Aorta (tissue), 5 donors: ENCODE results near the gene COX8A. TPM values are rescaled to one million over a fixed set of nuclear protein-coding genes. Genes with fewer than 3 reads are reported as not detected.

Source experiments
- ATAC-seq: fragments of 200-7000 bp; cut with Tn5 transposase; one replicate; pipeline ENCODE4 v1.9.1; 2022; ENCODE audit warnings: moderate library complexity; ENCODE audit not compliant: low FRiP score
- DNase-seq, 2 donors: peaks; one replicate each; pipeline ENCODE4 v3.0.0-alpha.2; 2020
- H3K27ac ChIP-seq, 2 donors: one replicate each; pipeline ENCODE4 v1.5.1; 2013; ENCODE audit warnings: low read length in 2 of 2, mild to moderate bottlenecking in 2 of 2, moderate library complexity in 2 of 2, control low read depth in 1 of 2, inconsistent platforms in 1 of 2, low read depth in 1 of 2
- H3K27me3 ChIP-seq, 2 donors: one replicate each; pipeline ENCODE4 v1.6.1; 2013; ENCODE audit warnings: control low read depth in 1 of 2, low read length in 1 of 2, mild to moderate bottlenecking in 1 of 2, moderate library complexity in 1 of 2; ENCODE audit not compliant: insufficient read depth in 2 of 2, control insufficient read depth in 1 of 2
- H3K36me3 ChIP-seq, 2 donors: one replicate each; pipeline ENCODE4 v1.6.1; 2013; ENCODE audit warnings: control low read depth in 1 of 2, low read length in 1 of 2, mild to moderate bottlenecking in 1 of 2; ENCODE audit not compliant: insufficient read depth in 2 of 2, control insufficient read depth in 1 of 2
- H3K4me1 ChIP-seq, 2 donors: one replicate each; pipeline ENCODE4 v1.6.1; 2013; ENCODE audit warnings: low read length in 2 of 2, control low read depth in 1 of 2, mild to moderate bottlenecking in 1 of 2, moderate library complexity in 1 of 2; ENCODE audit not compliant: insufficient read depth in 2 of 2, control insufficient read depth in 1 of 2
- H3K4me3 ChIP-seq, 2 donors: one replicate each; pipeline ENCODE4 v1.5.1; 2013; ENCODE audit warnings: low read length in 2 of 2, control low read depth in 1 of 2, mild to moderate bottlenecking in 1 of 2
- H3K9me3 ChIP-seq: one replicate; pipeline ENCODE4 v1.6.1; 2013; ENCODE audit warnings: mild to moderate bottlenecking, low read length; ENCODE audit not compliant: control insufficient read depth
- WGBS, 2 donors: extraction: QIAGEN DNeasy Blood & Tissue Kit; methylation state at CpG; one replicate each; pipeline ENCODE4 v1.1.7; 2013; 5-methylcytosine and 5-hydroxymethylcytosine counted together
- intact Hi-C, 2 donors: fragments of 100-400 bp; cut with DNase I; formaldehyde crosslinking; loops; one replicate each; pipeline versions ENCODE4 v1.14.2 to v1.15.0; 2022
- polyA plus RNA-seq, 2 donors: library from polyadenylated mRNA; stranded (reverse); fragments of 200-250 nt; gene quantifications; one replicate each; pipeline ENCODE4 v1.2.3, GENCODE V29; 2013
- total RNA-seq, 2 donors: library from RNA; stranded (reverse); fragmentation: NEBNext Ultra II Directional; extraction: Animal tissue kit (Norgen Biotek cat#: 25700); gene quantifications; one replicate each; pipeline ENCODE4 v1.2.1, GENCODE V29; 2021
- donor health status: healthy with polysubstance abuse.
- donor health status: Bipolar disorder and iron deficiency.
- donor health status: DM: no; HTN: no; CAD: no.
- donor health status: DM: no; HTN: no; CAD: no.
- donor health status: DM: yes; HTN: yes; CAD: no.

COX8A gene
- total and polyA plus RNA-seq, 4 donors: 135 to 669 (median 337) TPM

GRCh38 chr11:64010783-64011182 lies 36.4 kb downstream of the COX8A start:
- DNase-seq (no peak), ATAC-seq (no peak)
- Histone ChIP-seq H3K36me3 (no peaks in the 10 kb centered on the region), H3K27me3 (no peaks in the 10 kb centered on the region), H3K9me3 (no peaks in the 10 kb centered on the region), H3K27ac (no peak overlapping the region), H3K4me1 (no peaks in the 10 kb centered on the region), H3K4me3 (no peak overlapping the region)
- 93 to 100% methylated on average over 2 of the region's 2 CpGs for WGBS, 2 donors
- intact Hi-C loops: no loop called here

- no peak for ATAC-seq
- intact Hi-C loops: no loop called here
- H3K27ac ChIP-seq: no peak overlapping the region
- H3K9me3 ChIP-seq: no peaks in the 10 kb centered on the region
- H3K4me1 ChIP-seq: no peaks in the 10 kb centered on the region
- no peak for DNase-seq
- WGBS, 2 donors: 85 to 89% methylated on average over 8 of the region's 8 CpGs
- H3K36me3 ChIP-seq: no peaks in the 10 kb centered on the region
- H3K27me3 ChIP-seq: no peaks in the 10 kb centered on the region
- H3K4me3 ChIP-seq: no peak overlapping the region
Observed at GRCh38 chr11:64011371-64011770, 37.0 kb downstream of the COX8A start.

GRCh38 chr11:64013141-64013896 lies 38.9 kb downstream of the COX8A start:
- no peaks in the 10 kb centered on the region for H3K27me3 ChIP-seq
- no peak overlapping the region for H3K4me3 ChIP-seq
- ATAC-seq: no peak
- intact Hi-C loops: no loop called here
- no peaks in the 10 kb centered on the region for H3K36me3 ChIP-seq
- no peaks in the 10 kb centered on the region for H3K9me3 ChIP-seq
- no peaks in the 10 kb centered on the region for H3K4me1 ChIP-seq
- DNase-seq: no peak
- no peak overlapping the region for H3K27ac ChIP-seq
- WGBS, 2 donors: 90 to 91% methylated on average over 15 to 16 of the region's 16 CpGs

GRCh38 chr11:64014356-64014755 lies 39.9 kb downstream of the COX8A start:
- ATAC-seq (no peak), DNase-seq (no peak)
- intact Hi-C loops: no loop called here
- Histone ChIP-seq H3K9me3 (no peaks in the 10 kb centered on the region), H3K27ac (no peak overlapping the region), H3K4me1 (no peaks in the 10 kb centered on the region), H3K4me3 (no peak overlapping the region), H3K27me3 (no peaks in the 10 kb centered on the region), H3K36me3 (no peaks in the 10 kb centered on the region)
- whole genome bisulfite sequencing, 2 donors: 85 to 89% methylated on average over 11 of the region's 11 CpGs

- ATAC-seq: no peak
- 83 to 86% methylated on average over 20 of the region's 20 CpGs for WGBS, 2 donors
Observed at GRCh38 chr11:64015510-64015909, 41.1 kb downstream of the COX8A start.

GRCh38 chr11:64015935-64016845 lies 41.8 kb downstream of the COX8A start:
- H3K27me3 ChIP-seq: no peaks in the 10 kb centered on the region
- intact Hi-C loops: loop anchor here in 1 of 2 donors (5.0 kb wide), 1 partner anchor 121 kb away; no protein-coding TSS in a partner anchor
- no peaks in the 10 kb centered on the region for H3K9me3 ChIP-seq
- no peak overlapping the region for H3K27ac ChIP-seq
- WGBS, 2 donors: 89 to 90% methylated on average over 35 of the region's 35 CpGs
- H3K4me1 ChIP-seq: no peaks in the 10 kb centered on the region
- H3K4me3 ChIP-seq: no peak overlapping the region
- no peaks in the 10 kb centered on the region for H3K36me3 ChIP-seq
- DNase-seq (no peak), ATAC-seq (no peak)

More at GRCh38 chr11:64015510-64015909, 41.1 kb downstream of the COX8A start:
- no peak for DNase-seq
- Histone ChIP-seq H3K36me3 (no peaks in the 10 kb centered on the region), H3K27ac (no peak overlapping the region), H3K27me3 (no peaks in the 10 kb centered on the region), H3K4me1 (no peaks in the 10 kb centered on the region), H3K9me3 (no peaks in the 10 kb centered on the region), H3K4me3 (no peak overlapping the region)
- intact Hi-C loops: loop anchor here in 1 of 2 donors (5.0 kb wide), 1 partner anchor 122 kb away; no protein-coding TSS in a partner anchor

- DNase-seq: no peak
- intact Hi-C loops: loop anchor here in 1 of 2 donors (5.0 kb wide), 1 partner anchor 119 kb away; no protein-coding TSS in a partner anchor
- no peak for ATAC-seq
- Histone ChIP-seq H3K4me3 (no peak overlapping the region), H3K27me3 (no peaks in the 10 kb centered on the region), H3K9me3 (no peaks in the 10 kb centered on the region), H3K36me3 (no peaks in the 10 kb centered on the region), H3K4me1 (no peaks in the 10 kb centered on the region), H3K27ac (no peak overlapping the region)
- WGBS, 2 donors: 88% methylated on average over 7 of the region's 7 CpGs
Observed at GRCh38 chr11:64017945-64018224, 43.5 kb downstream of the COX8A start.

GRCh38 chr11:64018310-64018709 lies 43.9 kb downstream of the COX8A start:
- Histone ChIP-seq H3K4me1 (no peaks in the 10 kb centered on the region), H3K27ac (no peak overlapping the region), H3K27me3 (no peaks in the 10 kb centered on the region), H3K4me3 (no peak overlapping the region), H3K9me3 (no peaks in the 10 kb centered on the region), H3K36me3 (no peaks in the 10 kb centered on the region)
- DNase-seq: no peak
- 85 to 88% methylated on average over 7 to 8 of the region's 8 CpGs for WGBS, 2 donors
- intact Hi-C loops: loop anchor here in 1 of 2 donors (5.0 kb wide), 1 partner anchor 119 kb away; no protein-coding TSS in a partner anchor
- ATAC-seq: no peak
